Renal pelvis (tissue), 4 donors: ENCODE measurements around the gene TBC1D5. TPM values are rescaled to one million over a fixed set of nuclear protein-coding genes. Genes with fewer than 3 reads are reported as not detected.

Experiments
- DNase-seq: peaks from one replicate; pipeline ENCODE4 v3.0.0-alpha.2; 2013
- polyA plus RNA-seq, 3 donors: library from polyadenylated mRNA; unstranded; fragments of 120-200 nt; gene quantifications; one replicate each; pipeline ENCODE4 v1.2.1, GENCODE V29; 2013; ENCODE audit not compliant: insufficient read length in 3 of 3

TBC1D5 gene
- polyA plus RNA-seq, 3 donors, result 46.4 to 52.8 (median 48.8) TPM

DNA sequence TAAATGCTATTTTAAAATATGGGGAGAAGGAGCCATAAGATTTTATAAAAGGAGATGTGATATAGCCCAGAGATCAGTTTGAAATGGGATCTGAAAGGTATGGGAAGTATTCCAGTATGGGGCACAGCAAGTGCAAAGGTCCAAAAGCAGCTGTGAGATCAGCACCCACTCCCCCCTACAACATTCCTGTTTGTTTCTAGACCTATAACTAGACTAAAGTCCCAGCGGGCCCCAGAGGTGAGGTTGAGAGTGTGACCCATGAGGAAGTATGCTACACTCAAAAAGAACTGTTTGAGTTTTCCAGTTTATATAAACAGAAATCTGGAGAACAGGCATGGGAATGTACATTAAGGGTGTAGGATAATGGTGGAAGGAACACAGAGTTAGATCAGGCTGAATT, 152.5 kb downstream of the TBC1D5 start:
- no peak for DNase-seq

DNA sequence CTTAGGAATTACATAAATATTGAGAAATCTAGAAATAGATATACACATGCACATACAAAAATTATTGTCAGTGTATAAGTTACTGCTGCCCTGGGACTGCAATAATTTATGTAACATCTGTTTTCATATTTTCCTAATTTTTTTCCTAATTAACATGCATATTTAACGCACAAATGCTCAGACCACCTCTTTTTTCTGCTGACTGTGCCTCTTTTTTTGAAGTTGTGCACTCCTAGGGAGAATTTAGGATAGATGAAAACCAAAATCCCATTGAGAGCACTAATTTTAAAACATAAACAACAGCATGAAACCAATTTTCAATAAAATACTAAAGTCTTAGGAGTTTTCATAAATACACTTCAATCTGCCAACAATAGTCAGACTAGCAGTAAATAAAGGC, 154.0 kb downstream of the TBC1D5 start:
- DNase-seq, result no peak

GRCh38 chr3:17585394-17586325, 156.8 kb downstream of the TBC1D5 start:
- DNase-seq, result no peak

GRCh38 chr3:17584066-17584465, 158.4 kb downstream of the TBC1D5 start:
- DNase-seq, result no peak

DNA sequence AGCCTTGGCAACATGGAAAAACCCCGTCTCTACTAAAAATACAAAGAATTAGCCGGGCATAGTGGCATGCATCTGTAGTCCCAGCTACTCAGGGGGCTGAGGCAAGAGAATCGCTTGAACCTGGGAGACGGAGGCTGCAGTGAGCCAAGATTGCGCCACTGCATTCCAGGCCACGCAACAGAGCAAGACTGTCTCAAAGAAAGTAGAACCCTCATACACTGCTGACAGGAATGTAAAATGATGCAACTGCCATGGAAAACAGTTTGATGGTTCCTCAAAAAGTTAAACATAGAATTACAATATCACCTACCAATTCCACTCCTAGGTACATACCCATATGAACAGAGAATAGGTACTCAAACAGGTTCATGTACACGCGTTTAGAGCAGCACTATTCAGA, 158.9 kb downstream of the TBC1D5 start:
- no peak for DNase-seq

GRCh38 chr3:17581421-17582080, 160.9 kb downstream of the TBC1D5 start:
- DNase-seq, result no peak

DNA sequence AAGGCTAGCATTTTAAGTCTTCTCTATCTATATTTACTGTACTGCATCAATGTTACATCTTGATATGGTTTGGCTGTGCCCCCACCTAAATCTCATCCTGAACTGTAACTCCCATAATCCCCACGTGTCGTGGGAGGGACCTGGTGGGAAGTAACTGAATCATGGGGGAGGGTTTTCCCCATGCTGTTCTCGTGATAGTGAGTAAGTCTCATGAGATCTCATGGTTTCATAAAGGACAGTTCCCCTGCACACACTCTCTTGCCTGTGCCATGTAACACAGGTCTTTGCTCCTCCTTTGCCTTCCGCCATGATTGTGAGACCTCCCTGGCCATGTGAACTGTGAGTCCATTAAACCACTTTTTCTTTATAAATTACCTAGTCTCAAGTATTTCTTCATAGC, 161.5 kb downstream of the TBC1D5 start:
- no peak for DNase-seq

DNA sequence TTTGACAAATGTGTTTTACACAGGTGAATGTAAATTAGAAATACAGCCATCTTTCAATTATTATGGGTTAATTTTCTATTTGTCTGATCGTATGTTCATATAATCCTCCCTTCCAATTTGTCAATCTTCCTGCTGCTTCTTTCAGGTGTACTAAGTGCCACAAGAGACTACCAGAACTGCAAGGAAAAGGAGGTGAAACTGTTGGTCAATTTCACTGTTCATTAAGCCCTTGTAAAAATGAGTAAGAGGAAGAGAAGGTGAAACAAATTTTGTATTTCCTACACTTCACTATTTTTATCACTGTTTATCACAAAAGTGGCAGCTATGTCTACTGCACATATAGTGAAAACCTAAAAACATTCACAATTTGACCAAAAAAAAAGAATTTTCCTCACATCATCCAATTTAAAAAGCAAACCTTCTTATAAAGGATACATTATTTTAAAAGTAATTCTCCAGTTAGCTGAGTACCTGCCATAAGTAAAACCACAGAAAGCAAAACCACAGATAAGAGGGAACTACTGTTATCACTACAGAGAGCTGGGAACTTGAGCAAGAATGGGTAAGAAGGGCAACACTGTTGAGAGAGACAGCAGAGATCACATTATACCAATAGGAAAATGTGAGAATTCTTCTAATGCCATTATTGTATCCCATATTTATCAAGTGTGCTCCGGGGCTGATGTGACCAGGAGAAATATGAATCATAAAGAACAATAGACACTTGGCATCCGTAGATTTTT, 163.0 kb downstream of the TBC1D5 start:
- no peak for DNase-seq

DNA sequence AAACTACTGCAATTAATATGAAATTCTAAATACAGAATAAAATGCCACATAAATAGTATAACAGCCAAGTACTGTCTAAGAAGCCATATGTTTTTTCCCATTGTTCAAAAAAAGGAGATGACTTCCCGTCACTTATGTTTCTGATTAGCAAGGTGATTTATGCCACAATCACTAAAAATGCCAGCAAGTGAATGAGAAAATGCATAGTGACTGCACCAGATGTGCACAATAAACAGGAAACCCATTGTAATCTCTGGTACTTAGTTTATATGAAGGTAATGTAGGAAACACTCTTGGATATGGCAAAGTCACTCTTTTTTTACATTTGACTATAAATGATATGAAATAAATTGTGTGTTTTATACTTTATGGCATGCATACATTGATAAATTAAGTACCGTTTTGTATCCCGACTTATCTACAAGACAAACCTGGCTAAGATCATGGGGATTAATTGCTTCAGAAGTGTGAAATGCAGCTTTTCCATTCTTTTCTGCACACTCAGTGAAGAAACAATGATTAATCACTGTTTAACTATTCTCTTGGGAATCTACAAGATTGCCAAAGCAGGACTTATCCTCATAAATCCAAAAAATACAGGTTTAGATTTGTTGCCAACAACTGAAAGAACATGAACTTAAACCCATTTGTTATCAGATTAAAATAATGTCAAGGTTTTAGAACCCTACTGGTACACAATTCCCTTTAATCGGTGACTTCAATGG, 164.5 kb downstream of the TBC1D5 start:
- DNase-seq, result peak; percentile 0

- no peak for DNase-seq
These were observed 169.0 kb downstream of the TBC1D5 start for GRCh38 chr3:17573396-17573795.

- no peak for DNase-seq
These were observed 170.7 kb downstream of the TBC1D5 start for GRCh38 chr3:17571686-17572085.

GRCh38 chr3:17562845-17563244, 179.6 kb downstream of the TBC1D5 start:
- DNase-seq, result no peak

GRCh38 chr3:17558565-17558964, 183.9 kb downstream of the TBC1D5 start:
- DNase-seq, result no peak

DNA sequence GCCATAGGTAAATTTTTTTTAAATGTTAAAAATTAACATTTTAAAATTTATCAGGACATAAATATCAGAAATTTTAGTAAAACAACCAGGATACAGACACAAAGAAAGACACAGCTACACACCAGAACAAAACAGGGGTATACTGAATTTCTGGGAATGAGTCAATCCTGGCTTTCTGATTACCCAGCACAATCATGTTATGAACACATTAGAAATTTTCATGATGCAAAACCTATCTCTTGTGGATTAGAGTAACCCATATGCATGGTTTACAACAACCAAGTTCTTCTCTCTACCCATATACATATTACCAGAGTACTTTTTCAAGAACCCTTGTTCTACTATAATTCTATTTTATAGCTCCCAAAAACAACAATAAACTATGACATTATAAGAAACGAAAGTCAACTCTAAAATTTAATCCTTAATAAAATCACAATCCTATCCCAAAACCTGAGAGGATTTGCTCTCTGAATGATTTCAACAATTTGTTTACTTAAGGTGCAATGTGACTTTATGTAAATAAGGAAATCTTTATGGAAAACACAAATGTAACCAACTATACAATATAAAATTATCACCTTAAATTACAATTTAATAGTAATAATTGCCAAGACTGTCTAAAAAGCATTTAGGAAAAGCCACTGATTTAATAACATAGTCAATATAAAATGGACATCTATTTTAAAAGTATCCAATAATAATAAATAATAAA, 184.5 kb downstream of the TBC1D5 start:
- DNase-seq, result no peak

GRCh38 chr3:17555525-17555924, 186.9 kb downstream of the TBC1D5 start:
- no peak for DNase-seq

GRCh38 chr3:17554078-17554477, 188.4 kb downstream of the TBC1D5 start:
- no peak for DNase-seq

DNA sequence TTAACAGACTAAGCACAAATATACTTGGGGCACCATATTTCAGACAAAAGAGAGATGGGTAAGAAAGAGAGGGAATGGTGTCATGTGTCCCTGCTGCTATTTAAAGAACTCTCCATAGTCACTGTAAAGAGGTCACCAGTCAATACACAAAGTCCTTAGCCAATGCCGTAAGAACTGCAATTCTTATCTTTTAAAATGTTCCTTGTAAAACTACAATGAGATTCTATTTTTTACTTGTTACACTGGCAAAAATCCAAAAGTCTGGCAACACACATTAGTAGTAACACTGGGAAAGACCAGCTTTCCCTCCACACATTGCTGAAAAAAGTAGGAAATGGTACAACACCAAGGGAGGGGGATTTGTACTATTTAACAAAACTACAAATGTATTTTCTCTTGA, 189.4 kb downstream of the TBC1D5 start:
- no peak for DNase-seq

DNA sequence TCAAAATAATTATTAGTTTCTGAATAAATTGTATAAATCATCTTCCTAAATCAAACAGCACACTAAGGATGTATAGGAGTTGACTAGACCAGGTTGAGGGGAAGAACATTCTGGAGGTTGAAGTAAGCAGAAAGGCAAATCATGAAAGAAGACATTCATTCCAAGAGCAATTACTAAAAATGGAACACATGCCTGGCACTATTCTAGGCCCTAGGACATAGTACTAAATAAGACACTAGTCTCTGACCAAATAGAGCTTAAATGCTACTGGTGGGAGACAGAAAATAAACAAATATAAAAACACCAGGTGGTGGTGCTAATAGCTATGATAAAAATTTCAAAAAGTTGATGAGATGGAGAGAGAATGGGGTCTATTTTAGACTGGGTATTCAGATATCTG, 190.1 kb downstream of the TBC1D5 start:
- DNase-seq, result no peak

- no peak for DNase-seq
These were observed 190.5 kb downstream of the TBC1D5 start for GRCh38 chr3:17551895-17552294.

DNA sequence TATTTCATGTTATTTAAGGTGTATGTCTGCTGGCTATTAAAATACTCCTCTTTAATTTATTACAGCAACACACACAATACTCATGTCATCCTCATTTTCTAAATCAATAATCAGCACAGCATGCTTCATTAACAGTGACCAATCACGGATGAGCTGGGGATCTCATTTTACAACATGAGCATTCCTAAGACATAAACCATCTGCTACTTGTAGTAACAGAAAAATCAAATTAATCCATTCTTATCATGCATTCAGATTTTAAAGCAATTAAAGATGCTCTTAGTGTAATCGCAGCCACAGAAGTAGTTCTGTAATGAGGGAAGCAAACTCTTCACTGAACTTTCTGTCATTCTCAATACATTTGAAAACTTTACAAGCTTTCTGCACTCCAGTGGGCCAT, 191.1 kb downstream of the TBC1D5 start:
- no peak for DNase-seq

DNA sequence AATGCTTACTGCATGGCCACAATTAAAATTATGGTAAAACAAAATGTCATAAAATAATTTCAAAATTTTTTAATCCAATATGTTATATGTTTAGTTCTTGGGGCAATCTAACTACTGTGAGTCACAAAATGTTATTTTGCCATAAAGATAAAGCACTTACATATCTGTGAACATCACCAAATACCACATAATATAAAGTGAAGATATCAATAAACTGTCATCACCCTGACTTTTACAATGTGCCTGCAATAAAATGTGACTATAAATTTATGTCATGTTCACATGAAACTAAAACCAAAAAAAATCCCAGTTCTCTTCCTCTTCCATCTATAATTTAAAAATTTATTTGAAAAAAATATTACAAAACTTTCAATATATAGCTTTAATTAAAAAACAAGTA, 191.8 kb downstream of the TBC1D5 start:
- no peak for DNase-seq
